ENCODE results near the gene KLHL35. TPM values are rescaled to one million over a fixed set of nuclear protein-coding genes. Genes with fewer than 3 reads are reported as not detected.

KLHL35 gene
- total RNA-seq, 2 experiments from 2014 or later = 0.21 TPM; not detected in 1

DNA sequence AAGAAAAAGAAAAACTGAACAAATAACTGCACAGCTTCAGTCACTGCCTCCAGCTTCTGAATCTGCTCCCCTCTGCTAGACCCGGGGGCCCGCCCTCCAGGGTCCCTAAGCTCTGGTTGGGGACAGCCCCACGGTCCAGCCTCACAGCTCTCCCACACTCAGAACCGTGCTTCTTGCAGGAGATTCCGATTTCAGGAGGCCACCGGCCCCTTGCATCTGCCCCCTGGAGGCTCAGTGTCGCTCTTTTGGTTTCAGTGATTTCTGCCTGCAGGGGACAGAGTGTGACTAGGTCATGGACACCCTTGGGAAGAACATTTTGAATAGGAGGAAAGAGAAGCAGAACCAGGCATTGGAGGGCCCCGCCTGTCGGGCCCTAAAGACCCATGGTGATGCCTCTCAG lies 56.8 kb downstream of the KLHL35 start:
- ChIA-PET CTCF (ENCODE audit: unreplicated experiment) (no interaction called here), POLR2A (no interaction called here)
- Histone ChIP-seq H3K4me1 (ENCODE audit: insufficient read depth, low read length, poor library complexity, severe bottlenecking) (no peaks in the 10 kb centered on the region), H3K4me3 (ENCODE audit: low read depth, low read length, poor library complexity, severe bottlenecking) (no peak overlapping the region), H3K4me2 (ENCODE audit: low read length) (no peak overlapping the region), H3K9me2 (ENCODE audit: insufficient read depth, low read length) (no peaks in the 10 kb centered on the region), H2AFZ (ENCODE audit: low read length) (no peak overlapping the region), H4K20me1 (ENCODE audit: insufficient read depth, low read length) (no peaks in the 10 kb centered on the region), H3K79me2 (ENCODE audit: insufficient read depth, low read depth, low read length) (no peaks in the 10 kb centered on the region), H3K9me3 (ENCODE audit: low read length) (no peaks in the 10 kb centered on the region), H3K27ac (ENCODE audit: low read depth, low read length, poor library complexity, severe bottlenecking) (no peak overlapping the region), H3K36me3 (ENCODE audit: insufficient read depth, low read length) (no peaks in the 10 kb centered on the region)
- BruUV-seq (replicated peaks) = no TSS peak
- intact Hi-C loops (cut with micrococcal nuclease; ENCODE audit: unreplicated experiment) = no loop called here
- TF ChIP-seq, protein P1, sequence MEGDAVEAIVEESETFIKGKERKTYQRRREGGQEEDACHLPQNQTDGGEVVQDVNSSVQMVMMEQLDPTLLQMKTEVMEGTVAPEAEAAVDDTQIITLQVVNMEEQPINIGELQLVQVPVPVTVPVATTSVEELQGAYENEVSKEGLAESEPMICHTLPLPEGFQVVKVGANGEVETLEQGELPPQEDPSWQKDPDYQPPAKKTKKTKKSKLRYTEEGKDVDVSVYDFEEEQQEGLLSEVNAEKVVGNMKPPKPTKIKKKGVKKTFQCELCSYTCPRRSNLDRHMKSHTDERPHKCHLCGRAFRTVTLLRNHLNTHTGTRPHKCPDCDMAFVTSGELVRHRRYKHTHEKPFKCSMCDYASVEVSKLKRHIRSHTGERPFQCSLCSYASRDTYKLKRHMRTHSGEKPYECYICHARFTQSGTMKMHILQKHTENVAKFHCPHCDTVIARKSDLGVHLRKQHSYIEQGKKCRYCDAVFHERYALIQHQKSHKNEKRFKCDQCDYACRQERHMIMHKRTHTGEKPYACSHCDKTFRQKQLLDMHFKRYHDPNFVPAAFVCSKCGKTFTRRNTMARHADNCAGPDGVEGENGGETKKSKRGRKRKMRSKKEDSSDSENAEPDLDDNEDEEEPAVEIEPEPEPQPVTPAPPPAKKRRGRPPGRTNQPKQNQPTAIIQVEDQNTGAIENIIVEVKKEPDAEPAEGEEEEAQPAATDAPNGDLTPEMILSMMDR (conservative IDR thresholded peaks at IDR 0.05; ENCODE audit: low read length) = no peak
- TF ChIP-seq EZH2phosphoT487 (IDR thresholded peaks at IDR 0.05; ENCODE audit: borderline replicate concordance, low read depth, low read length) = no peak
- DNase-seq (ENCODE audit: low spot score) = no peak

DNA sequence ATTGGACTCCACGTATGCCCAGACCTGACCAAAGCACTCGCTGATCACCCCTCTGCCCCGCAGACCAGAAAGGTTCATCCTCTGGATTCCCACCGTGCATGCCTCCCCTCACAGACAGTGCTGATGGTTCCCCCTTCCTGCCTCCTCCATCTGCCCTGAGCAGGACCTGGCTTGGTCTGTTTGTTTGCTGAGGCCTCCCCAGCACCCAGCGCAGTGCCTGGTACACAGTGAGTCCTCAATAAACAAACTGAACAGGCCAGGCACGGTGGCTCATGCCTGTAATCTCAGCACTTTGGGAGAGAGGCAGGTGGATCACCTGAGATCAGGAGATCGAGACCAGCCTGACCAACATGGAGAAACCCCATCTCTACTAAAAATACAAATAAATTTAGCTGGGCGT lies 57.4 kb downstream of the KLHL35 start:
- DNase-seq (ENCODE audit: low spot score) = no peak
- ChIA-PET CTCF (ENCODE audit: unreplicated experiment) (no interaction called here), POLR2A (no interaction called here)
- BruUV-seq (replicated peaks) = no TSS peak
- intact Hi-C loops (cut with micrococcal nuclease; ENCODE audit: unreplicated experiment) = no loop called here
- no peak overlapping the region for H3K27ac ChIP-seq (ENCODE audit: low read depth, low read length, poor library complexity, severe bottlenecking)
- no peak overlapping the region for H3K4me3 ChIP-seq (ENCODE audit: low read depth, low read length, poor library complexity, severe bottlenecking)
- no peaks in the 10 kb centered on the region for H3K79me2 ChIP-seq (ENCODE audit: insufficient read depth, low read depth, low read length)
- H3K9me2 ChIP-seq (ENCODE audit: insufficient read depth, low read length) = no peaks in the 10 kb centered on the region
- no peaks in the 10 kb centered on the region for H3K36me3 ChIP-seq (ENCODE audit: insufficient read depth, low read length)
- H3K9me3 ChIP-seq (ENCODE audit: low read length) = no peaks in the 10 kb centered on the region
- H3K4me2 ChIP-seq (ENCODE audit: low read length) = no peak overlapping the region
- no peaks in the 10 kb centered on the region for H3K4me1 ChIP-seq (ENCODE audit: insufficient read depth, low read length, poor library complexity, severe bottlenecking)
- no peak overlapping the region for H2AFZ ChIP-seq (ENCODE audit: low read length)
- TF ChIP-seq, protein P1 (conservative IDR thresholded peaks at IDR 0.05; ENCODE audit: low read length) = no peak
- TF ChIP-seq EZH2phosphoT487 (IDR thresholded peaks at IDR 0.05; ENCODE audit: borderline replicate concordance, low read depth, low read length) = no peak
- no peaks in the 10 kb centered on the region for H4K20me1 ChIP-seq (ENCODE audit: insufficient read depth, low read length)

DNA sequence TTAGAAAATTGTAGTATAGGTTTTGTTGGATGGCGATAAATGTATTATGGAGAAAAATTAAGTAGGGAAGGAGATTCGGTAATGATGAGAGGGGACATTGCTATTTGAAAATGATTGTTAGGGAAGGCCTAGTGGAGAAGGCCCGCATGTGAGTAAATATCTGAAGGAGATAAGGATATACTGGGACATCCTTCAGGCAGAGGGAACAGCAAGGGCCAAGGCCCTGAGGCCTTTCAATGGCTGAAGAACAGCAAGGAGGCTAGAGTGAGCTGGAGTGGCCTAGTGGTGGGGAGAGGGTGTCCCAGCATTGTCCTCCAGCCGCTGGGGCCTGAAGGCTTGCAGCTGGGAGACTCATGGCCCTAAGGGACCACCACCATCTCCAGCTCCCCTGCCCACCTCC lies 58.4 kb downstream of the KLHL35 start:
- POLR2A ChIA-PET = no interaction called here

More for the DNA sequence above, 58.4 kb downstream of the KLHL35 start:
- Histone ChIP-seq H3K4me3 (ENCODE audit: low read depth, low read length, poor library complexity, severe bottlenecking) (no peak overlapping the region), H3K27ac (ENCODE audit: low read depth, low read length, poor library complexity, severe bottlenecking) (no peak overlapping the region), H3K9me2 (ENCODE audit: insufficient read depth, low read length) (no peaks in the 10 kb centered on the region), H3K4me2 (ENCODE audit: low read length) (no peak overlapping the region), H3K4me1 (ENCODE audit: insufficient read depth, low read length, poor library complexity, severe bottlenecking) (no peaks in the 10 kb centered on the region), H3K36me3 (ENCODE audit: insufficient read depth, low read length) (no peaks in the 10 kb centered on the region), H2AFZ (ENCODE audit: low read length) (no peak overlapping the region), H3K79me2 (ENCODE audit: insufficient read depth, low read depth, low read length) (no peaks in the 10 kb centered on the region), H3K9me3 (ENCODE audit: low read length) (no peaks in the 10 kb centered on the region), H4K20me1 (ENCODE audit: insufficient read depth, low read length) (no peaks in the 10 kb centered on the region)
- CTCF ChIA-PET (ENCODE audit: unreplicated experiment) = no interaction called here
- TF ChIP-seq, protein P1 (conservative IDR thresholded peaks at IDR 0.05; ENCODE audit: low read length) = no peak
- no peak for TF ChIP-seq EZH2phosphoT487 (IDR thresholded peaks at IDR 0.05; ENCODE audit: borderline replicate concordance, low read depth, low read length)
- intact Hi-C loops (cut with micrococcal nuclease; ENCODE audit: unreplicated experiment) = no loop called here
- BruUV-seq (replicated peaks) = no TSS peak
- no peak for DNase-seq (ENCODE audit: low spot score)
